NCI-H345 treated with DMSO at 0.1 percent for 48 hours (cell line): ENCODE results near the gene DST.

Experiments used
- DNase-seq: peaks from one replicate; lab custom pipeline; 2025; ENCODE audit not compliant: unreplicated experiment; lab: John Stamatoyannopoulos, UW

Gene DST

DNA sequence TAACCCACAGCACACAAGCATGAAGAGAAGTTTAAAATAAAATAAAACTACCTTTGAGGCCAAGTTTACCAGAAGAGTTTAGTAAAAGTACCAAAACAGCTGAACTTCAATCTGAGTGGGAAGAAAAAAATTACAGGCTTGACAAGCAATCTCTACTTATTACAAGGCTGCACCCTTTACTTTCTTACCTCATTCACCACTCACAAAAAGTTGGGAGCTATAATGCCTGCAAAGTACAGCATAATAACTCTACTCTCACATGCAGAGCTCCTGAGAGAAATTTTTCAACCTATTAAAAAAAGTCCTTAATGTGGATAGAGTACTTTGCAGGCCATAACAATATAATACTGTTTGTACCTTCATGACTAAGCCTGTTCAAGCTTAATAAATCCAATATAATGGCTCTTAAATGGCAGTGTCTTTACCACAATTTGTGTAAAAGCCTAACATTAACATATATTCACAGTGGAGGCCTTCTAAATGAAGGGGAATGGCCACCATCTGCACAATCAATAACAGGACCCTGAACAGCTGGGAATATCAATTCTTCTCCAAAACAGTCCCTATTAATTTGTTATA, 103.1 kb downstream of the DST start:
- no peak for DNase-seq

GRCh38 chr6:56538851-56539250, 103.8 kb downstream of the DST start:
- no peak for DNase-seq

DNA sequence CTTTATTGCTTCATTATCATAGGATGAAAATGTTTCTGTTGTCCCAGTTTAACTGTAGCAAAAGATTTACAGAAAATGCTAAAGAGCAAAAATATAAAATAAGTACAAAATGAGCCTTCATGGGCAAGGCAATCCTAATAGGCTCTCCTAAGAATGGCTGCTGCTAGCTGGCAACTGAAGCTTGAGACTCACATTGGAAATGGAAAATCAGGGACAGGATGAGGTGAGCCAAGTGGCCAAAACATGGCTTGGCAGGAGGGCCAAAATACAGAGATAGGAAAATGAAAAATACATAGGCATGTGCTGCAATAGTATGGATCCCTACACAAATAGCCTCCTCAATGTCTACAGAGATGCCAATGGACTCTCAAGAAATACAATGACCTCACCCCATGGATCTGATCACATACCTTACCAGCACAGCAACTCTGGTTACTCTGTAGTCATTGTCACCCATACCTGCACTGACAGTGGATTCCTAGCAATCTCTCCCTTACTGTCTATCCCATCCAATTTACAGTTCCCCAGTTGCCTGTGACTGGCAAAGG, 105.4 kb downstream of the DST start:
- no peak for DNase-seq

DNA sequence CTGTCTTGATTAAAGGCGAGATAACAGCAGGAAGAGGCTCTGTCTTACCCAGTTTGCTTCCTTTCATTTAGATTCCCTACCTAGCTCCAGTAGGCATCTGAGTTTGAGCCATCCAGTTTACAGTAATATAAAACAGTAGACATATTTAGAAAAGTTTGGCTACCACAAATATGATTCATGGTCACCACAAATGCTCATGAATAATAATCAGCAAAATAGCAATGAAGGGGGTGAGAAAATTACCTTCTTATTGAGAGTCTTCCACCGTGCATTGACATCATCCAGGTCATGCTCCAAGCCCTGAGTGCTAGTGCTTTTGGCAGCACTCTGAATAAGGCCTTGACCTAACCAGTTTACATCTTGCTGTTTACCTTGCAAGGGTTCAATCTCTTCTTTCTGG, 106.2 kb downstream of the DST start:
- DNase-seq = no peak

- DNase-seq = no peak
Measured at GRCh38 chr6:56535626-56536025, 107.1 kb downstream of the DST start.

DNA sequence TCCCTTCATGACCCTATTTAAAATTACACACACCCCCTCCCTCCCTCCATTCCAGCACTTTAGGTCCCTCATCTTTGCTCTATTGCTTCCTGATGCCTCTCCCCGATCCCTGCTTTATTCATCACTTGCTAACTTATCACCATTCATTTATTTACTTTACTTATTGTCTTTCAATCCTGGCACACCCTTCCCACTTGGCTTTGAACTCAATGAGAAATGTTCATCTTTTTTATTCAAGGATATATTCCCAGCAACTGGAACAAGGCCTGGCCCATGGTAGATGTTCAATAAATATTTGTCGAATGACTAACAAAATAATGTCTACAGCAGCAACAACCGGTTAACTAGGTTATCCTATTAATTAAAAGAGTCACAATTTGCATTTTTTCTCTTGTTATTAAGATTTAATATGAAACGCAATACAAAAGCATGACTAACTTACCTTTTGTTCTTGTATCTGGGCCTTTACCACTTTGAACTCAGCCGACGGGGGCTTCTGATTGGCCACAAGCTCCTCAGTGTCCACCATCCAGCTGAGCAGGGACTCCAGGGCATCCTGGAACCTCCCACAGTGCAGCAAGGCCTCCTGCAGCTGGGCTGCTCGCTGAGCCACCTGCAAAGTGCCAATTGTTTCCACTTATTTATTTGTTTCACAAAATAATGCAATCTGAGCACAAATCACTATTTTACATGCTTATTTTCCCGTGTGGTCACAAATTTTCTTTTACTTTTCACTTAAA, 107.8 kb downstream of the DST start:
- DNase-seq = no peak

- no peak for DNase-seq
Measured at GRCh38 chr6:56532766-56533551, 109.7 kb downstream of the DST start.

- DNase-seq = no peak
Measured at GRCh38 chr6:56531839-56532595, 110.7 kb downstream of the DST start.

DNA sequence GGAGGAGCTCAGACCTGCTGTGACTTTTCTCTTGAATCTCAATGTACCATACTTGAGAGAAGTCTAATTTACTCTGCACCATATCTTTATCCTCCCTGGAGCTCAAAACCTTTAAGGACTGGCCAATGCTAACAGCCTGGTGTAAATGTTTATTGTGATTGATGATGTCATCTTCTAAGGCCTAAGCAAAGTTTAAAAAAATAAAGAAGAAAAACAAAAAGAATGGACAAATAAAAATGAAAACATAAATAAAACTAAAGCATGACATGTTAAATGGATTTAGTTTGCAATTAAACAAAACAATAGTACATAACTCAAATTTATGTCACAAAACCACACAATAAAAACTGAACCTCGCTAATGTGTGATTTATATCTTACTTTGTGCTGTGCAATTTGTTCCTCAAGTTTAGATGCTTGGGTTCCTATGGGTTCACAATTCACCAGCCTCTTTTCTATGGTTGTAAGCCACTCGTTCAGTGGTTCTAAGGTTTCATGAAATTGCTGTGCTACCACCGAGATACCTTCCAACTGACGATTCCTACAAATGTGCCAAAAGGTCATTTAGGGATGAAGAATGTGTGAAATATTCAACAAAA, 113.0 kb downstream of the DST start:
- no peak for DNase-seq

DNA sequence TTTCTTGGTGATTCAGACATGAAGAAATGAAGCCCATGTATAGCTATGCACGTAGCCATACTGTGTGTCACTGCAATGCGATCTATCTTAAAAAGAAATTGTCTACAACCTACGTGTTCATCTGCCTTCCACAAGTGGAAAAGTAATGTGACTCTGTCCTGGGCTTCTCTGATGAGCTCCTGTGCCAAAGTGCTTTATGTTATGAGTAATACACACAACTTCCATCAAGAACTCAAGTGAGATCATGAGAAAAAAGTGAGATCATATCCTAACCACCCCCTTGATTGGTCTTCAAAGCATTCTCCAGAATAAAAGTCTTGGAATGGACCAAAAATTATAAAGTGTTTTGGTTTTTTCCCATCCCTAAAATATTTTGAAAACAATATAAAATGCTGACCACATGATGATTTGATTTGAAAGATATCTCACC, 114.3 kb downstream of the DST start:
- DNase-seq = no peak

GRCh38 chr6:56527934-56528333, 114.8 kb downstream of the DST start:
- DNase-seq = no peak

DNA sequence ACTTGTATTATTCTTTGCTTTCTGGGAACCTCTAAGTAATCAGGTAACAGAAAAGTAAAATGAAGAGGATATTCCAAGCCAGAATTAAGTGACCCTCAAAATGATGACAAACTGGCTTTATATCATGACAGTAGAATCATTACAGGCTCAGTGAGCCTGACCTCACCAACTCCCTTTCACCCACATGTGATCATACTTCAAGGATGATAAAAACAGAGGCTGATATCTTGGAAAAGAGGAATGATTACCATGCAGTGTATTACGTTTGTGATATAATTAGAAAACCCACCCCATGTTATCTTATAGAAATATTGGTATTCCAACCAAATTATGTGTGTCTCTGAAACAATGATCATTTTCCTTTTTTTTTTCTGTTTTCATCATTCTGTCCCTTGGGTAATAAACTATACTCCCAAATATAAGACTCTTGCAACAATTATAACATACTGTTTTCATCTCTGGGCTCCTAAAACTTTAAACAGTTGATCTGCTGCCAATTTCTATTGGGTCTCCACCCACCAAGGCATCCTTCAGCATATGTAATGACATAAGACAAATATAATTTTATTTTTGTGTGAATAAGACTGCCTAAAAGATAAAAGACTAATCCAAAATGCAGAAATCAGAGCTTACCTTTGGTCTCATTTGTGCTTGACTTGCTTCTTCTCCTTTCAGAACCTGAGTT, 115.7 kb downstream of the DST start:
- no peak for DNase-seq

GRCh38 chr6:56525974-56526789, 116.5 kb downstream of the DST start:
- DNase-seq = peak; percentile 73

DNA sequence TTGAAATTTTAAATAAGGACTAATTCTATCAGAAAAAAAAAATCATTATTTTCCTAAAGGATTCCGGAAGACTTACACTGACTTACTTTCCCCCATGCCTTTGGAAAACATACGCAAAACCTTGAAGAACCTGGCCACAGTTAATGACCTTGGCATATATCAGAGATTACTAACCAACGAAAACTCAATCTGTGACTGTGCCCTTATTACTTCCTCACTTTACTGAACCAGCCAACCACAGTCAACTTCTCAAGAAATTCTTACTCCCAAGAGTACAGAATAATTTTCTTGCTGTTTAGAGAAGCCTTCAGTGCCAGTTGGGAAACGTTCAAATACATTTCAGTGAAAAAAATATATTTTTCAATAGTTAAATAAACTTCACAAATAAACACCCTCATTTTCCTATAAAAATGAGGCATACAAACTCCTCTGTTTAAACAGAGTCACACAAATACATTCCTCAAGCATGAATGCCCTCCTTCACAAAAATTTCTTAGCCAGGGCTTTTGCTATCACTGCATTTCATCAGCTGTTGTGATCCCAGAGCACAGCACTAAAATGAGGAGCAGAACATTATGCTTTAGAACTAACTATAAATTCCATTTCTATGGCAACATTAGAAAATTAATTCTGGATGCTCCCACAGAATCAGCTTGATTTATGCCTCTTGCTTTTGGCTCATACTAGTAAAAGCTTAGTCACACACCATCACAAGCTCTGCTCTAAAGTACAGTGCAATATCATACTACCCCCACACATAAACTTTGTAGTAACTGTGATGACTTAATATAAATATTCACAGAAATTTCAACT, 117.6 kb downstream of the DST start:
- DNase-seq = no peak

DNA sequence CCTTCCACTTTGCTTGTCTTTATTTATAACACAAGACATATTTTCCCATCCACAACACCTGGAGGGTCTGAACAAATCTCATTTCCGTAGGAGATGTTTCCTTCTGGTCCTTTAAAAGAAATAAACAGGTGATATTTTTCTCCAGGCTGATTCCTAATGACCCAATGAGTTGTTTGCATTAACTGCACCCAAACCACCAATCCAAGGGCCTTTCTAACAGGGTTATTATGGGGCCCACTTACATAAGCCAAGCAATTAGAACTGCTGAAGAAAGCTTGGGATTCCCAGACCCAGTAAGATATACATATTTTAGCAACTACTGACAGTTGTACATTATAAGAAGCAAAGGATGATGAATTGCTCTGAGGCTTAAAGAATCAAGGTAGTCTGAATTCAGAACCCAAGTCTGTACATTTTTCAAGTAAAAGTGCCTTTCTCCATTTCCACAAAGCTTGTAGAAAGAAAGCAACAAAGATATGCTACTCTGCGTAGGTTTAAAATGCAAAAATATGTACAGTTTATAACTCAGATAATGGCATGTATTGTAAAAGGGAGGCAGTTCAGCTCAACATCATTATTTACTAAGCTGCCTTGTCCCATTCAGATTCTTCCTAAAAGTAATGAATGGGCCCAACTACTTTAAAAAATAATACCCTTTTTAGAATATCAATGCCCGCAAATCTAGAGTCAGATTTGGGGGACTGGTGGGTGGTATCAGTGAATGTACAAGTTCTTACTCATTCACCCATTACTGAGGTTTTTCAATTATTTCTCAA, 120.0 kb downstream of the DST start:
- DNase-seq = no peak

DNA sequence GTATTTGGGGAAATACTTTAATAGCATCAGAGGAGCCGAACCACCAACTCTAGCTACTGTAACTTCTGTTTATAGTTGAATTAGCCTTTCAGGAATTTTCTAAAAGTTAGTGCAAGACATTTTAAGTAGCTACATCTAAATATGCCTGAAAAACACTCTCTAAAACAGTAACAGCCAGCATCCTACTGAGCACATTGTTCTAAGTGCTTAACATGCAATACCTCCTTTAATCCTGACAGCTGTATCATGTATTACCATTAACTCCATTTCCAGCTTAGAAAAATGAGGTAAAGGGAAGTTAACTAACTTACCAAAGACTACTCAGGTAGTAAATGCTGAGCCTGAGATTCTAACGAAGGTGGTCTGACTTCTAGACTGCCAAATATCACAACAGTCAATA, 120.7 kb downstream of the DST start:
- no peak for DNase-seq

DNA sequence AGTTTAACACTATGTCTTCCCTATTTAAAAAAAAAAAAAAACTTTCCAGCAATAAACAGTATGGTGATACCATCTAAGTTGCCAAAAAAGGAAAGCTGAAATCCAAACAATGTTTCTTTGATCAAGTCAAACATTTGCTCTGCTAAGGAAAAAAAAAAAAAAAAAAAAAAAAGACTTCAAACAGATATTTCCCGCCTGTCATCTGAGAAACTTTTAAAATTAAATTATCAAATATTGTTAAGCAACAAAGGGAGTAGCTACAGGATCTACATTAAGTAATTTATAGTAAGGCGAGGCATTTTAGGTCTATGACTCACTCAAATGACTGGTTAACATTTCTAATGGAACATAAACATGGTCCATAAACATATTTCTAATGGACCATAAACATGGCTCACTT, 121.2 kb downstream of the DST start:
- DNase-seq = no peak

DNA sequence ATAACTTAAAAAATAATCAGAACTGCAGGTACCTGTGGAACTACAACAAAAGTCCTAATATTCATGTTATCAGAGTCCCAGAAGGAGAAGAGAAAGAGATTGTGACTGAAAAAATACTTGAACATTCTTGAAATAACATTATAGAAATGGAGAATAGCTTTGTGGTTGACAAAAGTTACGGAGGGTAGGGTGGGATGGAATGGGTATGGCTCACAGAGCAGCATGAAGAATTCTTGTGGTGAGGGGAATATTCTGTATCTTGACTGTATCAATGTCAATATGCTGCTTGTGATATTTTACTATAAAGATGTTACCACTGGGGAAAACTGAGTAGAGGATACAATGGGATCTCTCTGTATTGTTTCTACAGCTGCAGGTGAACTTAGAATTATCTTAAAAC, 122.5 kb downstream of the DST start:
- no peak for DNase-seq
